Muscle layer of colon (tissue), 2 donors: ENCODE results near the gene TBC1D2.

ENCODE experiments used
- H3K27ac ChIP-seq: one replicate; pipeline ENCODE4 v1.7.0; 2013; ENCODE audit warnings: low read depth, mild to moderate bottlenecking, low read length, moderate library complexity
- H3K27me3 ChIP-seq, 2 donors: one replicate each; pipeline ENCODE4 v1.7.0; 2013; ENCODE audit warnings: low read length in 2 of 2, mild to moderate bottlenecking in 2 of 2; ENCODE audit not compliant: insufficient read depth in 2 of 2, control insufficient read depth in 1 of 2
- H3K36me3 ChIP-seq: one replicate; pipeline ENCODE4 v1.7.0; 2013; ENCODE audit warnings: mild to moderate bottlenecking, low read length; ENCODE audit not compliant: insufficient read depth
- H3K4me1 ChIP-seq: one replicate; pipeline ENCODE4 v1.7.0; 2013; ENCODE audit warnings: mild to moderate bottlenecking, low read length; ENCODE audit not compliant: insufficient read depth
- H3K4me3 ChIP-seq, 2 donors: one replicate each; pipeline ENCODE4 v1.7.0; 2013; ENCODE audit warnings: low read length in 2 of 2, low read depth in 1 of 2, mild to moderate bottlenecking in 1 of 2, moderate library complexity in 1 of 2
- H3K9ac ChIP-seq: one replicate; pipeline ENCODE4 v1.7.0; 2013; ENCODE audit warnings: low read length
- H3K9me3 ChIP-seq: one replicate; pipeline ENCODE4 v1.7.0; 2013; ENCODE audit warnings: mild to moderate bottlenecking, low read length
- donor health status: abdominal sarcoma.
- donor health status: Adenocarcinoma of cecum.

Gene TBC1D2

DNA sequence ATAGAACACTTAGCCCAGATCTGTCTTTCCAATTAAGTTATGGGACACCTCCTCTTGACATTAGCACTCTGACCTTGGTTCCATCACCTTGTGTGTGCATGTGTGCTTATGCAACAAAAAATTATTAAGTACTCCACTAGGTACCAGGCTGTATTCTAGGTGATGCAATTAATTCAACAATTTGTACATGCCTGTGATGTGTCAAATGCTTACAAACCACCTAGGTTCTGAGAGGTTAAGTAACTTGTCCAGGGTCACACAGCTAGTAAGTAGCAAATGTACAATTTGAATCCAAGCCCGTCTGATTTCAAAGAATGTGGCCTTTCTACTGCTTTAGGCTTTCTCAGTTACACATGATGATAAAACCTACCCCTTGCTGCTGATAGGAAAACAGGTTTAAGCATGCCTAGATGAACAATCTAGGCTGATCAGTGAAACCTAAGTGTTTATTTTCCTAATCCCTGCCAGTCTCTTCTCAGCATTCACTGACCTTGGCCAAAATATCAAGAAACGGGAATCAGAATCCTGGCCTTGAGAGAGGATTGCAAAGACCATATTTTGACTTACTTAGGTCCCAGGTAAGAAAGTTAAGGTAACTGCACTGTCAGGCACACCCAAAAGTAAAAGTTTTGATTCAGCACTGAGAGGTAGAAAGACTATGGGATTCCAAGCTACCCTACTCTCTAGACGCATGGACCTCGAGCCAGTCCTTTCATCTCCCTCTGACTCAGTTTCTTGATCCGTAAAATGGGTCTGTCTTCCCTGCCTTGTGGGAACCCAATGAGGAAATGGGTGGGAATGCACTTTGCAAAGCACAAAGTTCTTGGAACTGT is 1.0 kb downstream of the TBC1D2 start:
- Histone ChIP-seq H3K9ac (peak overlapping the region; percentile 75), H3K4me1 (peaks cover 16% of the 10 kb centered on the region)

DNA sequence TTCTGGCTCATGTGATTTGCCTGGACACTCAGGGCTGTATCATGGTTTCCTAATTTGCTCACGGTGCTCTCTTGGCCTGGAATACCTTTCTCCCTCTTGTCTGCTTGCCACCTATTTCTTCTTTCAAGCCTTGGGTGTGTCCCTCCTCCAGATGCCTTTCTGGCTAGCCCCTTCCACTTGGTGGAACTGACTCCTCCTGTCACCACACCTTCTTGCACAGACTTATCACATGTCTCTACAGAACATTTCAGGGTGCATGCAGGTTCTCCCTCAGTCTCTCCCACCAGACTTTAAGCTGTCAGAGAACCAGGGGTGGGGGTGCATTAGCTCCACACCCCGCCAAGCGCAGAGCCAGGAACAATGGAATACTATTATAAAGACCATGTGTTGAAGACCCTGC is 1.9 kb downstream of the TBC1D2 start:
- Histone ChIP-seq H3K27ac (no peak overlapping the region), H3K4me3 (no peak overlapping the region), H3K27me3 (no peaks in the 10 kb centered on the region), H3K4me1 (peaks cover 16% of the 10 kb centered on the region), H3K36me3 (peaks cover 3% of the 10 kb centered on the region), H3K9ac (no peak overlapping the region), H3K9me3 (no peaks in the 10 kb centered on the region)

More for the DNA sequence above, 1.0 kb downstream of the TBC1D2 start:
- Histone ChIP-seq H3K27ac (peak overlapping the region; percentile 97), H3K9me3 (no peaks in the 10 kb centered on the region), H3K36me3 (peaks cover 3% of the 10 kb centered on the region), H3K4me3 (peak overlapping the region; percentile 81 to 93), H3K27me3 (no peaks in the 10 kb centered on the region)

DNA sequence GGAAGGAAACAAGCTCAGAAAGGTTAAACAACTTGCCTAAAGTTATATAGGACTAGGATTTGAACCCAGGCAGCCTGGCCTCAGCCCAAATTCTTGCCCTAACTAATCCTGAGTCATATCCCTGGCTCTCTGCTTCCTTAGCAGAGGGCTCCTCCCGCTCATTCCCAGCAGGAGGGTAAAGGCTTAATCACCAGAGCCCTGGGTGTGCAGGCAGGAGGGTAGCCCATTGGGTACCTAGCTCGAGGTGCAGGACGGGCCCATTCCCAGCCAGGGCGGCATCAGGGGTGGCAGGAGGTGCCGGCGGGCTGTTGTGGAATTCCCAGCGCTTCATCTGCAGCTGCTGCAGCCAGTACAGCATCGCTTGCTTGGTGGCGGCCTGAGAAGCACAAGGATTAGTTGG is 3.9 kb downstream of the TBC1D2 start:
- Histone ChIP-seq H3K4me1 (peaks cover 16% of the 10 kb centered on the region), H3K4me3 (no peak overlapping the region), H3K27me3 (no peaks in the 10 kb centered on the region), H3K27ac (no peak overlapping the region), H3K9me3 (no peaks in the 10 kb centered on the region), H3K9ac (no peak overlapping the region), H3K36me3 (peaks cover 3% of the 10 kb centered on the region)

DNA sequence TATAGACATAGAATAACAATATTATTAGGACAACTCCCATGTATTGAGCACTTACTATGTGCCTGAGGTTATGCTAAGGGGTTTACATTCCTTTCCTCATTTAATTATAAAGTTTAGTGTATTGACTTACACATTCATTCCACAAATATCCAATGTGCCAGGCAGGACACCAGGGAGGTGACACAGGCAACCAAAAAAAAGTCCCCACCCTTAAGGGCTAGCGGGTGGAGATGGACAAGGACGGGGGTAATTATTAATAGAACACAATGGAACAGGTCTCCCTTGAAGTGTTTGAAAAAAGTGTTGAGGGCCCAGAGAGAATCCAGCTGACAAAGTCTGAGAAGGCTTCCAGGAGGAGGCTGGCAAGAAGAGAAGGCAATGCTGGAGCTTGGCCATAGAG is 5.7 kb downstream of the TBC1D2 start:
- H3K4me3 ChIP-seq = no peak overlapping the region
- peaks cover 3% of the 10 kb centered on the region for H3K36me3 ChIP-seq
- no peak overlapping the region for H3K9ac ChIP-seq
- H3K9me3 ChIP-seq = no peaks in the 10 kb centered on the region
- no peaks in the 10 kb centered on the region for H3K27me3 ChIP-seq
- H3K27ac ChIP-seq = no peak overlapping the region
- peaks cover 12% of the 10 kb centered on the region for H3K4me1 ChIP-seq

DNA sequence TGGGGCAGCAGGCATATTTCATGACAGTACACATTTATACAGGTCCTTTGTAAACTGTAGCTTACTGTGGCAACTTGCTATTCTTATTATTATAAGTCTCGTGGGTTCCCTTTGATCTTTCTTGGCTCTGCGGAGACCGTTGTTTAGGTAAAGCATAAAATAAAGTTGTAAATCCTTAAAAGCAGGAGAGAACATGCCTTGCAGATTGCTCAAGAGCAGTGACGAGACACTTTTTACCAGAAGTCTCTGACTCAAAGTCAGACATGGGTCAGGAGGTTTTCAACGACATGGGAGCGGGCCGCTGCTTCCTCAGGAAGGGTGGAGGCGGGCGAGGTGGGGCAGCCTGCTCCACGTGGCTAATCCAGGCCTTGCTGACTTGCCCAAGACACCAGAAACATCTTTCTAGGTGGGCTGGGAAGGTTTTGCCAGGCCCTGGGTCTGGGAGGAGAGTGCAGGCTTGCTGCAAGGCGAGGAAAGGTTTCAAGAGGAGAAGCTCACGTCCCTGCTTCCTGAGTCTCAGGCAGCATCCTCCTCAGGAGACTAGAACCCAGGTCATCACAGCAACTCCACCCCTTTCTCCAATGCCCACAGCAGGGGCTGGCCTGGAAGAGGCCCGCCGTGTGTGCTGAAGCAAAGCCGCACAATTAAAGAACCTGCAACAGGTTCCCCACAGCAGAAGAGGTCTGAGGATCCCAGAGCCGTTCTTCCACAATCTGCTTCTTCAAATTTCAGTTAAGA is 6.5 kb downstream of the TBC1D2 start:
- no peak overlapping the region for H3K4me3 ChIP-seq
- H3K36me3 ChIP-seq = peaks cover 3% of the 10 kb centered on the region
- no peaks in the 10 kb centered on the region for H3K27me3 ChIP-seq
- H3K4me1 ChIP-seq = peaks cover 4% of the 10 kb centered on the region
- H3K9me3 ChIP-seq = no peaks in the 10 kb centered on the region
- H3K9ac ChIP-seq = no peak overlapping the region
- H3K27ac ChIP-seq = no peak overlapping the region

DNA sequence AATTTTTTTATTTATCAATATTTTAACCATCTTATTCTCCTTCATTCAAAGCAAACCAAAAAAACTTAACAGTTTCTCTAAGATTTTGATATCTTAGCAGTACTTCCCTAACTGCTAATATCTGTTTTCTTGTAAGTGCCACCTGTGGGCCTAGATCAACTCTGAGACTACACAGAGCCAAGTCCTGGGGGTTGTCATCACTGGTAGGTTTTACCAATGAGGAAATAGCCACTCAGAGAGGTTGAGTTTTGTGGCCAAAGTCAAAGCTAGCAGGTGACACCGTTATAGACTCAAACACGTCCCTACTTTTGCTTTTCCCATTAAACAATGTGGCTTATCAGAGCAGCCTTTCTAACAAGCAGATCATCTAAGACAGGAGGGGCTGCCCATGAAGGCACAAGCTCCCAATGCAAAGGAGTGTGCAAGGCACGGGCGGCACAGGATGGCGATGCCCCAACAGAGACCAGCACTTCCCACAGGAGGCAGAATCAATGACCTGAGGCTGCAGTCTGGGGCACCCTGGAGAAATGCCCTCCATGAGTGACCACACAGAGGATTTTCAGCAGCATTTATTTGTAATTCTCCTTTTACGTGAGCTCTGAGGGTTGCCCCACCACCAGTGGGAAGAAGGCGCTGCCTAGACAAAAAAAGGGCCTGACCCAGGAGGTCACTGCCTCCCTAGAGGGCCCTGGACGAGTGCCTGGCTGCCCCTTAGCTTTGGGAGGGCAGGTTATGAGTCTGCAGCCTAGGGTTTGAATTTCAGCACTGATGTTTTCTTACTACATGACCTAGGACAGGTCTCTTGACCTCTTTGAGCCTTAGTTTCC is 7.4 kb downstream of the TBC1D2 start:
- Histone ChIP-seq H3K36me3 (peaks cover 1% of the 10 kb centered on the region), H3K4me3 (no peak overlapping the region), H3K9me3 (no peaks in the 10 kb centered on the region), H3K4me1 (peaks cover 4% of the 10 kb centered on the region), H3K27me3 (no peaks in the 10 kb centered on the region), H3K27ac (no peak overlapping the region), H3K9ac (no peak overlapping the region)

DNA sequence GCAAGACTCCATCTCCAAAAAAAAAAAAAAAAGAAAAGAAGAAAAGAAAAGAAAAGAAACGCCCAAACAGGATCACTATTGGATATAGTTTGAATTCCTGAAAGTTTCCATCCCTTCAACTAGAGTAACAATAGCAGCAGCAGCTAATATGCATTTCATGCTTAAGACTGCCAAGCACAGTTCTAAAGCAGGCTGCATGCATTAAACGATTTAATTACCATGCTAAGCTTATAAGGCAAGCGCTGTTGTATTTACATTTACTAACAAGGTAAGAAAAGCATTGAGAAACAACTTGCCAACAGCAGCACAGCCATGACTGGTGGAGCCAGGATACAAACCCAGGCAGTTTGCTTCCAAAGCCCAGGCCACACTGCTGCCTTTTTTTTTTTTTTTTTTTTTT is 13.0 kb downstream of the TBC1D2 start:
- Histone ChIP-seq H3K4me1 (no peaks in the 10 kb centered on the region), H3K36me3 (no peaks in the 10 kb centered on the region), H3K4me3 (no peak overlapping the region), H3K9me3 (no peaks in the 10 kb centered on the region), H3K27ac (no peak overlapping the region), H3K9ac (no peak overlapping the region), H3K27me3 (no peaks in the 10 kb centered on the region)

DNA sequence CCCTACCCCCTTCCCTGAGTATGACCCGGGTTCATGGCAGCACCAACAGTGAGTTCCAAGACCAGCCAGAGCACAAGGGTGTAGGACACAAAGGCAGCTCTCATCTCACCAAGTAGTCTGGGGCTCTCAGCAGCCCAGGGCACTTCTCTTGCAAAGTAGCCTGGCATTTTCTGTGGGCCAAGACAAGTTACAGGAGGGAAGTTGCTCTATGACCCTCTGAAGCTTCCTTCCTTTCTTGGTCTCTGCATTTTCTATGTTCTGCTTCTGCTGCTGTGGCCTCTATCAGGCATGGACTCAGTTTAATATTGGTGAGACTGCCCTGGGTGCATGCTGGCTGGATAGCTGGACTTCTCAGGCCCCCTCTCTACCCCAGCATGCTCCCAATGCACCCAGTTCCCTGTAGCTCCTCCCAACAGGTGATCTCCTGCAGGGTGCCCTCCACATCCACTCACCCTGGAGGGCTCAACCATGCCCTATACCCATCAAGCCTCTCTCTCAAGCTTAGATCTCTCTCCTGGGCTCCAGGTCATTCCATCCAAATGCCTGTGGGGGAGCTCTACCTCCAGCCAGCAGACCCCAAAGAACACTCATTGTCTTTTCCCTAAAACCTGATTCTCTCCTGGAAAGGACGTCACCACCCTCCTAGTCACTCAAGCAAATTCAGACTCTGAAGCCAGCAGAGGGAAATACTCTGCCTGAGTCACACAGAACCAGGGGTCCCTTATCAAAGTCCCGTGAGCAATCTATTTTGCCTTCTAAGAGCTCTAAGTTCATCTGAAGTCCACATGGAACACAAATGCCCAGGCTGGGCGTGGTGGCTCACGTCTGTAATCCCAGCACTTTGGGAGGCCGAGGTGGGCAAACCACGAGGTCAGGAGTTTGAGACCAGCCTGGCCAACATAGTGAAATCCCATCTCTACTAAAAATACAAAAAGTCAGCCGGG is 13.8 kb downstream of the TBC1D2 start:
- Histone ChIP-seq H3K36me3 (no peaks in the 10 kb centered on the region), H3K4me3 (no peak overlapping the region), H3K9me3 (no peaks in the 10 kb centered on the region), H3K27me3 (no peaks in the 10 kb centered on the region), H3K4me1 (no peaks in the 10 kb centered on the region), H3K27ac (no peak overlapping the region), H3K9ac (no peak overlapping the region)

DNA sequence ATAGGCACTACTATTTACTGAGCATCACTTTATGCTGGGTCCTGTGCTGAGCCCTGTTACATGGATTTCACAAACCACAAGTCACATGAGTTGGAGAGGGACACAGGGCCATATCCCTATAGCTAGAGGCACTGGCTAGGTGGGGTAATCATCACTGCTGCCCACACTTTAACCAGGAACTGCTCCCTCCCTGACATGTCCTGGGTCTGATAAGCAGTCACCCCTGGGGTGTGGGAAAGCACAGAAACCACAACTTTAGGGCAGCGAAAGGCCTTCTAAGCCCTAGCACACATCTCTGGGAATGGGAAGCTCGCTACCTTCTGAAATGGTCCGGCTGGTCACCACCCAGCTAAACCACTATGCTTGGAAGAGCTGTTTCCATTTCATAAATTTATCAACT is 15.0 kb downstream of the TBC1D2 start:
- H3K27me3 ChIP-seq = no peaks in the 10 kb centered on the region
- H3K36me3 ChIP-seq = no peaks in the 10 kb centered on the region
- no peak overlapping the region for H3K9ac ChIP-seq
- H3K27ac ChIP-seq = no peak overlapping the region
- H3K4me3 ChIP-seq = no peak overlapping the region
- no peaks in the 10 kb centered on the region for H3K4me1 ChIP-seq
- no peaks in the 10 kb centered on the region for H3K9me3 ChIP-seq

DNA sequence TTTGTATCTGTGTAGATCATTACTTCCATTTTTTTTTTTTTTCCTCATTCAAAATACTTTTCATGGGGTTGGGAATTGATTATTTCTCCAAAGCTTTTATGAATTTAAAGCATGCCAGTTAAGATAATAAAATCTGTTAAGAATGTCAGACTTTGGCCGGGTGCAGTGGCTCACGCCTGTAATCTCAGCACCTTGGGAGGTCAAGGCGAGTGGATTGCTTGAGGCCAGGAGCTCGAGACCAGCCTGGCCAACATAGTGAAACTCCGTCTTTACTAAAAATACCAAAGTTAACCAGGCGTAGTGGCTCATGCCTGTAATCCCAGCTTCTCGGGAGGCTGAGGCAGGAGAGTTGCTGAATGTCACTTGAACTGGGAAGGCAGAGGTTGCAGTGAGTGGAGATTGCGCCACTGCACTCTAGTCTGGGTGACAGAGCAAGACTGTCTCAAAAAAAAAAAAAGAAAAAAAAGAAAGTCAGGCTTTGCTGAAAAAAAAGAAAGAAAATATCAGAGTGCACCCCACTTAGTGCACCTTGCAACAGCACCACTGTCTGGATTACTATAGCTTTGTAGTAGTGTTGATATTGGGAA is 18.5 kb downstream of the TBC1D2 start:
- Histone ChIP-seq H3K4me3 (no peak overlapping the region), H3K27ac (no peak overlapping the region), H3K9me3 (no peaks in the 10 kb centered on the region), H3K36me3 (peaks cover 10% of the 10 kb centered on the region), H3K9ac (no peak overlapping the region), H3K4me1 (no peaks in the 10 kb centered on the region), H3K27me3 (no peaks in the 10 kb centered on the region)
